Stimulated activated CD8-positive, alpha-beta memory T cell treated with anti-CD3 and anti-CD28 coated beads, Interleukin-4, amount 100 ng/mL, for 48 hours (primary cell): Measurements from ENCODE around the gene MRPL58.
"Not testable (repeated sequence)": the region's sequence is repeated elsewhere in the genome, so short reads cannot be mapped to it uniquely, and the experiment has no call there.

ENCODE experiments used
- DNase-seq: peaks from one replicate; pipeline ENCODE4 v3.0.0-alpha.2; 2020

MRPL58 gene

DNA sequence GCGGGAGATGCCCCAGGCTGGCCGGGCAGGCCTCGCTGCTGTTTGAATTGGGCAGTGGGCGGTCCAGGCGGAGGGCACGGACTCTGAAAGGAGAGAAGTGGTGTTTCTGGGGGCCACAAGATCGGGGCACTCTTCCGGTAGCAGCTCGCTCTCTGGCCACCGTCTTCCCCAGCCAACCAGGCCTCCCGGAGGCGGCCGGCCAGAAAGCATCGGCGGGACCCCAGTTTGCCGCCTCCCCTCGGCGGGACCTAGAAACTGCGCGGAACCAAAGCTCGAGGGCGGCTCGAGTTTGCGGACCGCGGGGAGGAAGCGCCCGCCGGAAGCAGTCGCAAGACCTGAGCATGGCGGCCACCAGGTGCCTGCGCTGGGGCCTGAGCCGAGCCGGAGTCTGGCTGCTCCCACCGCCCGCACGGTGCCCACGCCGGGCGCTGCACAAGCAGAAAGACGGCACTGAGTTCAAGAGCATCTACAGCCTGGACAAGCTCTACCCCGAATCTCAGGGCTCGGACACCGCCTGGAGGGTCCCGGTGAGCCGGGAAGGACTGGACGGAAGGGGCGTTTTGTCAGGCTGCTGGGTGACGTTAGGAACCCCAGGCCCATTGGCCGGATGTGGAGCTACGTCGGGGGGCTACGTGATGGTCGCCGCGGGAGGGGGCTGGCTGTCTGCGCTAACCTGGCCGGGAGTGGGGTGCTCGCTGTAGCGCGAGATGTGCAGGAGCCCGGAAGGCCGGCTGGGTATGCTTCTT lies at the start of gene MRPL58:
Gene MRPL58 (plus strand): TSS at position 325 of the 746 bp plus-strand sequence. CDS start 17 bp downstream, at position 342.
- DNase-seq: peak; percentile 88

DNA sequence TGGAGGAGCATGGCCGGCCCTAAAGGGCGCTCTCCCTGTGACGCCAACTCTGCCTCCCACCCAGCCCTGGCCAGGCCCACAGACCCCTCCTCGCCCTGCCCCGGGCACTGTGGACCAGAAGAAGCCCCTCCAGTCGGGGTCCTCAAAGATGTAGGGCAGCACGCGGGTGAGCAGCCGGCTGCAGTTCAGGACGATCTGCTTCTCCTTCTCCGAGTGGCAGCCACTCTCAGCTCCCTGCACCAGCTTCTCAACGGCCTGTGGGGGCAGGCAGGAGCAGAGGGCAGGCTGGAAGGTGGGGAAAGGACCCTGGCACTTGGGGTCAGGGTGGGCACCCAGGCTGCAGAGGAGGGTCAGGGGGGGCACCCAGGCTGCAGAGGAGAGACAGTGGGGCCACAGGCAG lies 48.8 kb upstream of the MRPL58 start:
- DNase-seq: no peak

DNA sequence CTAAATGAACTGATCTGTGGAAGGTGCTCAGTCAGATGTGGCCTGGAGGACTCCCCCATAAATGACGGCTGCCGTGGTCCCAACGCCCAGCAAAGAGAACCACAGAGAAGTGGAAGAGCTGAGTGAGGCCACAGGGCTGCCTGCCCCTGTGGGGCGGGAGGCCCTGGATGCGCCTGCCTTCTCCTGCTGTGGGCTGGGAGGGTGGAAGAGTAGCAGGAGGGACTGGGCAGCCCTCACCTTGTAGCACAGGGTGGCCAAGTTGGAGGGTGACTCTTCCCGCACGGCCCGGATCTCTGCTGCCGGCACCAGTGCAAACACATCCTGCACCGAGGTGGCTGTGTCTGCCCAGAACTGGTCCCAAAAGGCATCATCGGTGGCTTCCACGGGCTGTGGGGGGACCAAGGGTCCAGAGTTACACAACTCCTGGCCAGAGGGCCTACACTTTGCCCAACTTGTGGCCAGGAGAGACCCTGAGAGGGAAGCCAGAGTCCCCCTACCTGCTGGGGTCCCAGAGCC lies 48.2 kb upstream of the MRPL58 start:
- no peak for DNase-seq

DNA sequence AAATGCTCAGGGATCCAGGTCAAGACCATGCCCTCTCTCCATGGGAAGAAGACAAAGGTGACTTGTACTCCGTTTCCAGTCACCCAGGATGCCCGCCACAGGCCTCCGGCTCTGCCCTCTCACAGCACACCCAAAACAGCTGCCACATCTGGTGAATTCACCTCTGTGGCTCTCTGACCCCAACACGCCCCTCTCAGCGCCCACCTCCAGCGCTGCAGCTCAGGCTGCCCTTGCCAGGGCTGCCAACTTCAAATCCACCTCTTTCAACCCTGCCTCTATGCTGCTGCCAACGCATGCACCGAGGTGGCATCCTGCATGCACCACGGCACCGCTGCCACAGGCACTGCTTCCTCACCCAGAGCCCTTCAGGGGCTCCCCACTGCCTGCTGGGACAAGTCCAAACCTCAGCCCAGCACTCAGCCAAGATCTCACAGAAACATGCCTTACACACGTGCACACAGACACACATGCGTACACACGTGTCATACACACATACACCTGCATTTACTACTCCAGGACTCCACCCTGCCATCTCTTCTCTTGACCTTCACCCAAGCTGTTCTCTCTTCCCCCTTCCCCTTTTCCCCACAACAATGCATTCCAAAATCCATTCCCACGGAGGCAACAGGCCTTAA lies 47.4 kb upstream of the MRPL58 start:
- DNase-seq: no peak

DNA sequence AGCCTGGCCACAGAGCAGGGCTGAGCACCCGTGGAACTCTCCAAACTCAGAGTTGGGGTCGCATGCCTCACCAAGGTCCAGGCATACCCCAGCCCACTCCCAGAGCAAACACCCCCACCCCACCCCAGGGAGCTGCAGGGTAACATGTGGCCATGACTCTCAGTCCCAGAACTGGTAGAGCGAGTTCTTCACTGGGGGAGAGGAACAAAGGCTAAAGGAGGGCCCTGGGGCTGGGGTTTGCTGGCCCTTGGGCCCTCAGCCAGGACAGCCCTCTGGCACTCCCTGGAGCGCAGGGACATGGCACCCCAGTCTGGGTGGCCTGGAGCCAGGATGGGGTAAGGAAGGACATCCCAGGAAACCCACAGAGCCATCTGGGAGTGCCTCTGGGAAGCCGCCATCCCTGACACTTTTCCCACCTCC lies 44.1 kb upstream of the MRPL58 start:
- no peak for DNase-seq

DNA sequence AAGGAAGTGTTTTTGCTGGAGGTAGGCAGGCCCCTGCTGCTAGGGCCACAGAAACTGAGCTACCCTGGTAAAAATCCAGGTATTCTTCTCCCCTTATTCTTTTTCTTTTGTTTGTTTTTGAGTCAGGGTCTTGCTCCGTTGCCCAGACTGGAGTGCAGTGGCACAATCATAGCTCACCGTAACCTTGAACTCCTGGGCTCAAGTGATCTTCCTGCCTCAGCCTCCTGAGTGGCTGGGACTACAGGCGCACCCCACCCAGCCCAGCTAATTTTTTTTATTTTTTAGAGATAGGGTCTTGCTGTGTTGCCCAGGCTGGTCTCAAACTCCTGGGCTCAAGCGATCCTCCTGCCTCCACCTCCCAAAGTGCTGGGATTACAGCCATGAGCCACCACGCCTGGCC lies 43.0 kb upstream of the MRPL58 start:
- not testable (repeated sequence) for DNase-seq

DNA sequence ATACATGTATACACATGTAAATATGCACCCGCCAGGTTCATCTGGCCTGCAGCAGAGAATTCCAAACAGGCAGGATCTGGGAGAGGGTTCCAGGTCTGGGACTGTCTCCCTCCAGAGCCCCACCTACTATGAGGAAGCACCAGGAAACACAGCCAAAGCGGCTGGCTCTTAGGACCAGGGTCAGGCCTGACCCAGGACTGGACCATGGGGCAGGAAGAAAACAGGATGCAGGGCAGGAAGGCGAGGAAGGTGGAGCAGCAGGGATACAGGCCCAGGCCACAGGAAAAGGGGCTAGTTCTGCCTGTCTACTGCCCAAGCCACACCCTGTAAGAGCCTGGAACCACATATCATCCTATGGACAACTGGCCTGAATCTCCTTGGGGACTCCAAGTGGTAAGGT lies 42.1 kb upstream of the MRPL58 start:
- DNase-seq: no peak

DNA sequence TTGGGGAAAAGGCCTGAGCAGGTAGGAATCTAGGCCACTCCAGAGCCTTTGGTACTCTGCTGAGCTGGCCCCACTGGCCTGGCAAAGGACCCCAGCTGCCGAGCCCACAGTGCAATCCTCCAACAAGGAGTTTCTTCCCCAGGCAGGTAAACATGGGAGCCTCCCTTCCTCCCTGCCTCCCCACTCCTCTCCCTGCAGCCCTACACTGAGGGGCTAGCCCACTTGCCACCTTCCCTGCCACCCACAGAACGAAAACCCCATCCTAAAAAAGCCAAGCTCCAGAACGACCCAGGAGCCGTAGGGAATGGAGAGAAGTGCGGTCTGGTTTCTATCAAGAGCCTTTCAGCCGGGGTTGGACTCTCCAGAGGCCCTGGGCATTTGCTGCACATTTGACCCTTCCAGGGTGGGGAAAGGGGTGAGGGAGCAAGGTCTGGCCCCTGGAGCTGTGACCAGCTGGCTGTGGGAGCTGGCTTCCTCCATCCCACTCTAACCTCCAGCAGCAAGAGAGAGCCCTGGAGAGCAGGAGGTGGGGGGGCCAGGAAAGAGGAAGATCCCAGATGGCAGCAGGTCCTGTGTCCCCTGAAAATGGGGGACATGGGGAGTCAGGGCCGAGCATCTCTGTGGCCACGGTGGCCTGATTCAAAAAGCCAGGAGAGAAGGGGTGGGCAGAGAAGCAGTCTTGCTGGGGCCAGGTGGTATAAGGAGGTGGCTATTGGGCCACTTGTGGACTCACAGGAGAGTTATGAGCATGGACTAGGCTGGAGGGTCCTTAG lies 41.2 kb upstream of the MRPL58 start:
- DNase-seq: no peak

DNA sequence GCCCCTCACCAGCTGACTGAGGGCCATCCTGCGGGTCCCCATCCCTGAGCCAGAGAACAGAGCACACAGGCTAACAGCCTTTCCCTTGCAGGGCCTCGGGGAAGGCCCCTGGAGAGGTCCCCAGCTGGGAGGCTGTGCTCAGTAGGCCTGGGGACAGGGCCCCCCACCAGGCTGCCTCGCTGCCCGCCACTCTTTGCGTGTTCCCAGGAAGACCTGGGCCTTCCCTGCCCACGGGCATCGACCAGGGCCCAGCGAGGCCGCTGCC lies 40.7 kb upstream of the MRPL58 start:
- DNase-seq: no peak

DNA sequence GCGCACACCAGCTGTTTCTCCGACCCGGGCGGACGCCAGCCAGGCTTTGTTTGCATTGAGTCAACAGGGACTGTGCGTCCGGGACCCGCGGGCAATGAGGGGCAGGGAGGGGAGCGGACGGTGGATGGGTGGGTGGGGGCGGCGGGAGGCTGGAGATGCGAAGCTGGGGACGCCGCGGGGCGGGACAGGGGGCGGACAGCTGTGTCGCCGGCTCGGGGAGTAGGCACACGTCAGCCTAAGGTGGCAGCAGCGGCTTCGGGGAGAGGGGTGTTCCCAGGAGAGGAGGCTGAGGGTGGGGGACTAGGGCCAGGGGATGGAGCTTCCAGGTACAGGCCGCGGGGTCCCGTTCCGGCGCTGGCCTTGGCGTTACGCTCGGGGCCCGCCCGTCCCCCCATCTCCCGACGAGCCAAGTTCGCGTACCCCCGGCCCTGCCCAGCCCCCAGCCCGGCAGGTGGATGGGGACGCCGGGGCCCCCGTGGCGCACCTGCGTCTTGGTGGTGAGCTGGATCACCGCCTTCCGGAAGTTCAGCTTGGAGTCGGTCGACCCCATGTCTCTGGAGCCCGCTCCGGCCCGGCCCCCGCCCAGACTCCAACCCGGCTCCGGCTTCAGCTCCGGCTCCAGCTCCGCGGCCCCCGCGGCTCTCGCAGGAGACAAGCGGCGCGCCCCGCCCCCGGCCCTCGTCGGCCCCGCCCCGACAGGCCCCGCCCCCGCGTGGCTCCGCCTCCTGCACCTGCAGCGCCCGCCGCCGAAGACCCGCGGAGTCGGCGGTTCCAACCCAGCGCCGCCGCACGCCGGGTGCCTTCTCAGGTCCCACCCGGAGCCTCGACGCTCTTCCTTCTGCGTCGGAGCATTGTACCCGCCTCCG lies 40.1 kb upstream of the MRPL58 start, which contains the start of gene HID1:
Gene HID1 (minus strand): TSS at position 653 of the 866 bp plus-strand sequence. CDS start 103 bp downstream, at position 550.
- DNase-seq: peak; percentile 86

DNA sequence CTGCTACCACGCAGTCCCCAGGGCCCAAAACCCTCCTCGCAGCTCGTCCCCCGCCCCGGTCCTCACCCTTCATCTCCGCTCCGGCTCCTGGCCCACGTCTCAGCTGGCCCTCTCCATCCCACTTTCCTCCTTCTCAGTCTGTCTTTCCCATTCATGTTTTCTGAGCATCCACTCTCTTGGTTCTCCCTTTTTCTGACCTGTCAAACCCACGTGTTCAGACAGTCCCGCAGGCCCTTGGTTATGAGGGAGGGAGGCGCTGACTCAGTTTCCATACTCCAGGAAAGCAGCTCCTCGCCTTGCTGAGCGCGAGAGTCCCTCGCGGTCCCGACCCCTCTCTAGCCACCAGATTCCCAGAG lies 39.5 kb upstream of the MRPL58 start:
- DNase-seq: no peak

DNA sequence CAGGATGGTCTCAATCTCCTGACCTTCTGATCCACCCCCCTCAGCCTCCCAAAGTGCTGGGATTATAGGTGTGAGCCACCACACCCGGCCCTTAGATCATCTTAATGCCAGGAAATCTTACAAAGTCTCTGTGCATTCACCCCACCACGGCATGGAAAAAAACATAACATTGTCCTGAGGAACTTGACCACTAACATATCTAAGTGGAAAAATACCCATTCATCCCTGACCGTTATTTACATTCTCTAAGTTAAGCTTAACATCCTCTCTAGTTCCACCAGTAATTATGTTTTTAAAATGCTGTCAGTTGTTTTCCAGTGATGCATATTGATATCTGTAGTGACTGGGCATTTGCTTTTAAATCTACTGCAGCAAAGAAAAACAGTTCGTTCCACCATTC lies 36.5 kb upstream of the MRPL58 start:
- DNase-seq: no peak

DNA sequence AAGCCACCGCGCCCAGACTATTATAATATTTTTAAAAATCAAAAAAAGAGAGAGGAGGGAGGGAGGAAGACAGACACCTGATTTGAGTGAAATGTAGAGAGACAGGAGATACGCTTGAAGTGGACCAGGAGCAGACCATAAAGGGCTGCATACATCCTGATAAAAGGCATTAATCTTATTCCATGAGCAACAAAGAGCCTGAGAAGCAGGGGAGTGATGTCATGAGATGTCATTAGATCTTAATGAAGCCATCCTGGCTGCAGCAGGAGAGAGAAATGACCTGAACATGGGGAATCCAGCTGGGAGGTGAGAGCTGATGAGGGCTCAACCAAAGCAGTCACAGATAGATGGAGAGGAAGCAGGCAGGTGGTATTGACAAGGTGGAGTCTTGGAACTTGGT lies 34.7 kb upstream of the MRPL58 start:
- DNase-seq: no peak

DNA sequence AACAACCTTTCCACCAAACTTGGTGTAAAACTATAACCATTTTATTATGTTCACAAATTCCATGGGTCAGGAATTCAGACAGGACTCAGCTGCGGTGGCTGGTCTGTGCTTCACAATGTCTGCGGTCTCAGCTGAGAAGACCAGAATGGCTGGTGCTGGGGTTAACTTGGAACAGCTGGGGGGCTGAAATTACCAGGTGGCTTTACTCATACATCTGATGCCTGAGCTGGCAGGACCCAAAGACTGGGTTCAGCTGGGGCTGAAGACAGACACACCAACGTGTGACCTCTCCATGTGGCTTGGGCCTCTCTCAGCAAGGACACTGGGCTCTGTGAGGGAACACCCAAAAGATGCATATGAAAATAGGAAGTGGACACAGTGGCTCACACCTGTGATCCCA lies 34.2 kb upstream of the MRPL58 start:
- DNase-seq: no peak

DNA sequence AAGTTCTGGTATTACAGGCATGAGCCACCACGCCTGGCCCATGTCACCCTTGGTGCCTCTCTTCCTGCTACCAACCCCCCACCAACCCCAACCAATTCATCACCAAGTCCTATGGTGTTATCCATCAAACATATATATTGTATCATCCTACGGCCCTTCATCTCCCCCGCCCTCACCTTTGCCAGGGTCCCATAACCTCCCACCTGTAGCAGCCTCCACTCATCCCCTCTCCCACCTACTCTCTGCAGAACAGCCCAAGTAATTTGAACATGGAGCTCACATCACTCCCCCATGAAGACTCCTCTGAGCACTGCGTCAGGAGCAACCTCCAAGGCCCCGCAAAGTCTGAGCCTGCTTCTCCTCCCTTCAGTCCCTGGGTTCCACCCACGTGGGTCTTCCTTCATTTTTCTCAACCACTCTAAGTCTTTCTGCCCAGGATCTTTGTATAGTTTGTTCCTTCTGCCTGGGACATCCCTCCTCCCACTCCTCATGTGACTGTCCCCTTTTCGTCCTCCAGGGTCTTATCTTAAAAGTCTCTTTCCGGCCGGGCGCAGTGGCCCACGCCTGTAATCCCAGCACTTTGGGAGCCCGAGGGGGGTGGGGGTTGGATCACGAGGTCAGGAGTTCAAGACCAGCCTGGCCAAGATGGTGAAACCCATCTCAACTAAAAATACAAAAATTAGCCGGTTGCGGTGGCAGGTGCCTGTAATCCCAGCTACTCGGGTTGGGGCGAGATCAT lies 32.9 kb upstream of the MRPL58 start:
- no peak for DNase-seq

DNA sequence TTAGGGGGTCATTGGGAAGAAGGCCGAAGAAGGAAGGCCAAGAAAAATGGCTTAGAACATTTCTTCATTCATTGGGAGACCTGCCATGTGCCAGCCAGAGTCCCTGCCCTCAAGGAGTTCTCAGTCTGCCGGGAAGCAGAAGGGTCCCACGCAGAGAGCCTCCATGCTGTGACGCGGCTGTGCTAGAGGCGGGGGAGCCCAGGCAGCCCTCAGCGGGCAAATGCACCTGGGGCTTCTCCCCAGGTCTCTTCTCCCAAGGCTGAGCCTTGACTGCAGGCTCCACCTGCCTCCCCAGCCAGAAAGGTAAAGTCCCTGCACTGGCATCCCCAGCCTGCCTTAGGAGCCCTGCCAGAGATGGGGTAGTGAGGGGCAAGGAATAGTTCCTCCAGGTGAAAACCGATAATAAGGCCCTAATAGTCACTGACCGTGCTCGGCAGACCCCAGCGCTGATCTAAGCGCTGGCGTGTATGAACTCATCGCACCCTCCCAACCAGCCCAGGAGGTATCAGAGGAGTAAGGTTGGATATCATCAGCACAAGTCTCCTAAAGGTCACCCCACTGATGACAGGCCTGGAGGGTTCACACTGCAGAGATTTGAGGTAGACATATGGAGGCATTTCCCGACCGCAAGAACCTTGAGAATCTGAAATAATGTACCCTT lies 31.0 kb upstream of the MRPL58 start:
- no peak for DNase-seq

DNA sequence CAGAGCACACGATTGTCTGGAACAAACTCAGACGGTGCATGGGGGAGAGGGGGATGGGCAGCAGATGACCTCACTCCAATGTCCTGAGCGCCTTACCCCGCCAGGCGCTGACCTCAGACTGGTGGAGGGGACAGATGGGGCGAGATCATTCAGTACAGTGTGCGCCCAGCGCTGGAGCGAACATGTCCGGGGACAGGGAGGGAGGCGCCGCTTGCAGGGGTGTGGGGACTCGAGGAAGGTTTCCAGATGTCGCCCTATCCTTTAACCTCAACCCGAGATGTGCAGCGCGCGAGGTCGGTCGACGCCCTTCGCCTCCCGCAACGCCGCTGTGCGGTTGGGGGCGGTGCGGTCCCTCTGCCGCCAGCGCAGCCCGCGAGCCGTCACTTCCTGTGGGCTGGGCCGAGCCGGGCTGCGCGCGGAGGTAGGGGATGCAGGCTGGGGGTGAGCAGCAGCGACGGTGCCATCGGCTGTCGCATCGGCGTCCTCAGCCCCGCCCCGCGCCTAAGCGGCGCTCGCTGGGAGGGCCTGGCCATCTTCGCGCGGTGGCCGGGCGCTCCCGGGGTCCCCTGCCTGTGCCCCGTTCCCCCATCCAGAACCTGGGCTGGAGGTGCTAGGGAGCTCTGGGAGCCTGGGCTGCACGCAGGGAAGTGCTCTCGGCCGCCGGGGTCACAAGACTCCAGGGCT lies 30.3 kb upstream of the MRPL58 start:
- peak; percentile 83 for DNase-seq

DNA sequence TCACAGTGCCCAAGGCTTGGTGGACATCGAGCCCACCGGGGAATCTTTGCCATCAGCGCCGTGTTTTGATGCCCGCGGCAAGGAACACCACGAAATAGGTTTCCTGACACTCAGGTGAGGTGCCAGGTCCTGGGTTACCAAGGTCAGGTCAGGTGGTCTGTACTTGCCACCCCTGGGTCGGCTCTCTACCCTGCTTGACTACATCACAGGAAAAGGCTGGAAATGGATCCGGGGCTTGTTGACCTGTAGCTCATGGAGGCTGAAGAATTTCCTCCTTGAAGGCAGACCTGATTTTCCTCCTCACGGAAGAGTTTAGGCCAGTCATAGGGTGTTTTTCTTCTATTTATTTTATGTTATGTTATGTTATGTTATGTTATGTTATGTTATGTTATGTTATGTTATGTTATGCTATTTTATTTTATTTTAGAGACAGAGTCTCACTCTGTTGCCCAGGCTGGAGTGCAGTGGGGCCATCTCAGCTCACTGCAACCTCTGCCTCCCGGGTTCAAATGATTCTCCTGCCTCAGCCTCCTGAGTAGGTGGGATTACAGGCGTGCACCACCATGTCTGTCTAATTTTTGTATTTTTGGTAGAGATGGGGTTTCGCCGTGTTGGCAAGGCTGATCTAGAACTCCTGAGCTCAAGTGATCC lies 29.7 kb upstream of the MRPL58 start:
- not testable (repeated sequence) for DNase-seq

DNA sequence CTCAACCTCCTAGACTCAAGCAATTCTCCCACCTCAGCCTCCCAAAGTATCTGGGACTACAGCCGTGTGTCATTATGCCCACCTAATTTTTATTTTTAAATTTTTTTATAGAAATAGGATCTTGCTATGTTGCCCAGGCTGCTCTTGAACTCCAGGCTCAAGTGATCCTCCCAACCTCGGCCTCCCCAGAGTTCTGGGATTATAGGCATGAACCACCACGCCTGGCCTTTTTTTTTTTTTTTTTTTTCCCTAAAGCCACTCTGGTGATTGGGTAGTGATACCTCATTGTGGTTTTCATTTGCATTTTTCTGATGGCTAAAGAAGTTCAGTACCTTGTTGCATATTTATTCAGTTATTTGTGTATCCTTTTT lies 26.3 kb upstream of the MRPL58 start:
- DNase-seq: no peak

DNA sequence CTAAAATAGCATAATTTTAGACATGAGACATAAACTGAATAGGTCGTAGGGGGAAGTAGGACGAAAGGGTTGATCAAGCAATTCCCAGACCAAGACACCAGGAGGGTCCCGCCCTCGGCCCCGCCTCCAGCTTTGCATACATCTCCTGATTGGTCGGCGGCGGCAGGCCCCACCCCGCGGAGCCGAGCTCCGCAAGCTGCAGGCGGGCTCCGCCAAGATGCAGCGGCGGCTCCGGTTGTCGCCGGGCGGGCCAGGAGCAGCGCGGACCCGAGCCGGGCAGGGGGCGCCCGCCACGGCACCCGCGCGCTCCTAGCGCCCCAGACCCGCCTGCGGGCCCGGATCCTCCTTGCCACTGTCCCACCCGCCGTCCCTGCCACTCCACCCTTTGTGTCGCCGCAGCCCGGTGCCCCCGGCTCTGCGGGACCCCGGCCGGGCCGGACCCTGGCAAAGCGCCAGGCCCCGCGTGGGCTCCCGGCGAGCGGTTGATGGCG lies 25.0 kb upstream of the MRPL58 start, which contains the start of gene CDR2L:
Gene CDR2L (plus strand): TSS at position 215 of the 491 bp plus-strand sequence. CDS start 412 bp downstream, outside the sequence.
- DNase-seq: peak; percentile 96
